Glutamatergic neuron (in vitro differentiated cells): ENCODE measurements around the gene UGCG. TPM values are rescaled to one million over a fixed set of nuclear protein-coding genes. Genes with fewer than 3 reads are reported as not detected.

ENCODE experiments used
- DNase-seq: peaks from one replicate; pipeline ENCODE4 v3.0.0; 2022
- H3K27ac Mint-ChIP-seq: one replicate; pipeline ENCODE4 v1.8.0; 2020; ENCODE audit warnings: mild to moderate bottlenecking, mixed read lengths, inconsistent platforms; ENCODE audit not compliant: unreplicated experiment
- H3K27me3 Mint-ChIP-seq: one replicate; pipeline ENCODE4 v1.8.0; 2020; ENCODE audit warnings: mild to moderate bottlenecking, moderate library complexity, mixed read lengths, inconsistent platforms; ENCODE audit not compliant: unreplicated experiment
- H3K36me3 Mint-ChIP-seq: one replicate; pipeline ENCODE4 v1.8.0; 2020; ENCODE audit warnings: mild to moderate bottlenecking, mixed read lengths, inconsistent platforms; ENCODE audit not compliant: unreplicated experiment
- H3K4me1 Mint-ChIP-seq: one replicate; pipeline ENCODE4 v1.8.0; 2020; ENCODE audit warnings: mild to moderate bottlenecking, low read depth, mixed read lengths, inconsistent platforms; ENCODE audit not compliant: unreplicated experiment
- H3K4me3 Mint-ChIP-seq: one replicate; pipeline ENCODE4 v1.8.0; 2020; ENCODE audit warnings: mild to moderate bottlenecking, mixed read lengths, inconsistent platforms; ENCODE audit not compliant: unreplicated experiment
- H3K9me3 Mint-ChIP-seq: one replicate; pipeline ENCODE4 v1.8.0; 2020; ENCODE audit warnings: mild to moderate bottlenecking, moderate library complexity, mixed read lengths, inconsistent platforms; ENCODE audit not compliant: unreplicated experiment
- CTCF ChIP-seq: fragments of 200-600 bp; sonication (generic); IDR thresholded peaks from one replicate; pipeline ENCODE4 v1.5.0; 2021; ENCODE audit not compliant: partially characterized antibody, unreplicated experiment
- microRNA-seq: library from miRNA; unstranded; fragments of <30 nt; microRNA quantifications from one replicate; pipeline ENCODE4, GENCODE V29; 2020; ENCODE audit not compliant: unreplicated experiment
- total RNA-seq: library from RNA; stranded (reverse); fragmentation: NEBNext Ultra II Directional; extraction: Animal tissue kit (Norgen Biotek cat#: 25700); gene quantifications from one replicate; pipeline ENCODE4 v1.2.1, GENCODE V29; 2021; ENCODE audit not compliant: unreplicated experiment

The UGCG gene
- total RNA-seq, 1 donor from 2014 or later = 16.0 TPM

GRCh38 chr9:111984086-111984802 lies 87.6 kb downstream of the UGCG start:
- no peaks in the 10 kb centered on the region for H3K36me3 Mint-ChIP-seq
- TF ChIP-seq CTCF = no peak
- peaks cover 3% of the 10 kb centered on the region for H3K9me3 Mint-ChIP-seq
- H3K27ac Mint-ChIP-seq = no peak overlapping the region
- H3K4me1 Mint-ChIP-seq = no peaks in the 10 kb centered on the region
- H3K27me3 Mint-ChIP-seq = no peaks in the 10 kb centered on the region
- no peak for DNase-seq
- no peak overlapping the region for H3K4me3 Mint-ChIP-seq

Small RNAs within 50 kb of the gene (microRNA-seq; reads per million reads assigned to microRNA genes)
- not detected for gene MIR4668

Other genes with a start within 250 kb of the UGCG start
- gene GNG10, start 235.2 kb upstream of the UGCG start, total RNA-seq = 17.1 TPM
- not detected for gene SHOC1, start 101.9 kb upstream of the UGCG start, total RNA-seq